GM19035 (cell line): ENCODE data around the gene SYNGR1.

Source experiments
- ATAC-seq: cut with Tn5 transposase; IDR thresholded peaks from one replicate; pipeline ENCODE4 v1.9.1; 2021; ENCODE audit not compliant: unreplicated experiment

Gene SYNGR1

GRCh38 chr22:39427751-39428596 lies 78.2 kb downstream of the SYNGR1 start:
- ATAC-seq, result no peak

GRCh38 chr22:39428597-39429071 lies 78.8 kb downstream of the SYNGR1 start:
- ATAC-seq, result no peak

- ATAC-seq, result no peak
Measured at GRCh38 chr22:39429186-39429585, 79.4 kb downstream of the SYNGR1 start.

- ATAC-seq, result no peak
Measured at GRCh38 chr22:39429916-39430575, 80.3 kb downstream of the SYNGR1 start.

- ATAC-seq, result no peak
Measured at GRCh38 chr22:39430576-39431150, 80.9 kb downstream of the SYNGR1 start.

- ATAC-seq, result no peak
Measured at GRCh38 chr22:39431216-39431801, 81.5 kb downstream of the SYNGR1 start.

GRCh38 chr22:39431821-39432251 lies 82.0 kb downstream of the SYNGR1 start:
- ATAC-seq, result no peak

GRCh38 chr22:39432361-39432811 lies 82.6 kb downstream of the SYNGR1 start:
- ATAC-seq, result no peak

GRCh38 chr22:39433476-39434242 lies 83.9 kb downstream of the SYNGR1 start:
- no peak for ATAC-seq

GRCh38 chr22:39434243-39434653 lies 84.5 kb downstream of the SYNGR1 start:
- ATAC-seq, result no peak

GRCh38 chr22:39434721-39435120 lies 84.9 kb downstream of the SYNGR1 start:
- no peak for ATAC-seq
